Measurements from ENCODE around the gene ARHGAP15. TPM values are rescaled to one million over a fixed set of nuclear protein-coding genes. Genes with fewer than 3 reads are reported as not detected.

Gene ARHGAP15
- polyA plus RNA-seq, 1 donor from 2014 or later: 0.30 TPM

DNA sequence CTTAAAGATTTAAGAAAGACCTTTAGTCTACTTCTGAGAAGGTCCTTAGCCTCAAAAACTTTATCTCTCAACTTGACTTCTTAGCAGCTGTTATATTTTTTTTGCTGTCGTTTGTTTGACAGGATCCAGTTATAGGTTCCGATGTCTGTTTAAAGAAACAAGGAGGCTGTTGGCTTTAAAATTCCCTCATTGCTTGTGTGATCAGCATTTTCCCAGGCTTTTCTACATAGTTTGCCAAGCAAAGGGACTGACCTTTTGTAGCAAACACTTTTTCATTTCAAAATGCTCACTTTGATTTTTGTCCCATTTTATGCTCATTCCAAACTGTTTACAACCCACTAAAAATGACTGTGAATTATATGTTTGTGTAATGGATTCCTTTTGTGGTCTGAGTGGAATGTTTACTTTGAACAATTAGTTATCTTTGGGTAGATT lies 394.9 kb downstream of the ARHGAP15 start:
- Histone ChIP-seq H2AFZ (ENCODE audit: low read depth, low read length) (no peak overlapping the region), H3K4me2 (ENCODE audit: low read length) (no peak overlapping the region)

GRCh38 chr2:143524559-143525401 lies 395.6 kb downstream of the ARHGAP15 start:
- Histone ChIP-seq H3K9me2 (ENCODE audit: insufficient read depth, low read length) (no peaks in the 10 kb centered on the region), H3K4me2 (ENCODE audit: low read length) (no peak overlapping the region), H3K27ac (ENCODE audit: low read length) (no peak overlapping the region), H3K36me3 (ENCODE audit: insufficient read depth, low read length) (no peaks in the 10 kb centered on the region), H3K9me3 (ENCODE audit: low read length) (no peaks in the 10 kb centered on the region), H3K9ac (ENCODE audit: low read length) (no peak overlapping the region), H4K20me1 (ENCODE audit: insufficient read depth) (no peaks in the 10 kb centered on the region), H3F3A (ENCODE audit: insufficient read depth, low read length, poor library complexity, severe bottlenecking) (no peaks in the 10 kb centered on the region), H2AFZ (ENCODE audit: low read depth, low read length) (no peak overlapping the region), H3K79me2 (replicated peaks; ENCODE audit: insufficient read depth, low read length) (no peaks in the 10 kb centered on the region), H3K4me3 (ENCODE audit: low read length) (no peak overlapping the region), H3K27me3 (ENCODE audit: insufficient read depth, low read depth, low read length) (no peaks in the 10 kb centered on the region)
- no peak for TF ChIP-seq MXI1 (conservative IDR thresholded peaks at IDR 0.05; ENCODE audit: poor library complexity, severe bottlenecking)
- TF ChIP-seq CTCF (IDR thresholded peaks at IDR 0.05; ENCODE audit: poor library complexity, severe bottlenecking): no peak
- no peak for TF ChIP-seq SMC3 (conservative IDR thresholded peaks at IDR 0.05; ENCODE audit: poor library complexity)
- TF ChIP-seq RAD21 (conservative IDR thresholded peaks at IDR 0.05): no peak
- TF ChIP-seq POLR2AphosphoS5 (IDR thresholded peaks at IDR 0.05): no peak
- TF ChIP-seq EZH2 (IDR thresholded peaks at IDR 0.05; ENCODE audit: borderline replicate concordance, insufficient read depth, low read length, poor library complexity, severe bottlenecking): no peak
- no peak for TF ChIP-seq EP300 (conservative IDR thresholded peaks at IDR 0.05; ENCODE audit: poor library complexity, severe bottlenecking)
- TF ChIP-seq TAF1 (IDR thresholded peaks at IDR 0.05; ENCODE audit: low read depth): no peak
- TF ChIP-seq, protein P1, sequence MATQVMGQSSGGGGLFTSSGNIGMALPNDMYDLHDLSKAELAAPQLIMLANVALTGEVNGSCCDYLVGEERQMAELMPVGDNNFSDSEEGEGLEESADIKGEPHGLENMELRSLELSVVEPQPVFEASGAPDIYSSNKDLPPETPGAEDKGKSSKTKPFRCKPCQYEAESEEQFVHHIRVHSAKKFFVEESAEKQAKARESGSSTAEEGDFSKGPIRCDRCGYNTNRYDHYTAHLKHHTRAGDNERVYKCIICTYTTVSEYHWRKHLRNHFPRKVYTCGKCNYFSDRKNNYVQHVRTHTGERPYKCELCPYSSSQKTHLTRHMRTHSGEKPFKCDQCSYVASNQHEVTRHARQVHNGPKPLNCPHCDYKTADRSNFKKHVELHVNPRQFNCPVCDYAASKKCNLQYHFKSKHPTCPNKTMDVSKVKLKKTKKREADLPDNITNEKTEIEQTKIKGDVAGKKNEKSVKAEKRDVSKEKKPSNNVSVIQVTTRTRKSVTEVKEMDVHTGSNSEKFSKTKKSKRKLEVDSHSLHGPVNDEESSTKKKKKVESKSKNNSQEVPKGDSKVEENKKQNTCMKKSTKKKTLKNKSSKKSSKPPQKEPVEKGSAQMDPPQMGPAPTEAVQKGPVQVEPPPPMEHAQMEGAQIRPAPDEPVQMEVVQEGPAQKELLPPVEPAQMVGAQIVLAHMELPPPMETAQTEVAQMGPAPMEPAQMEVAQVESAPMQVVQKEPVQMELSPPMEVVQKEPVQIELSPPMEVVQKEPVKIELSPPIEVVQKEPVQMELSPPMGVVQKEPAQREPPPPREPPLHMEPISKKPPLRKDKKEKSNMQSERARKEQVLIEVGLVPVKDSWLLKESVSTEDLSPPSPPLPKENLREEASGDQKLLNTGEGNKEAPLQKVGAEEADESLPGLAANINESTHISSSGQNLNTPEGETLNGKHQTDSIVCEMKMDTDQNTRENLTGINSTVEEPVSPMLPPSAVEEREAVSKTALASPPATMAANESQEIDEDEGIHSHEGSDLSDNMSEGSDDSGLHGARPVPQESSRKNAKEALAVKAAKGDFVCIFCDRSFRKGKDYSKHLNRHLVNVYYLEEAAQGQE (IDR thresholded peaks at IDR 0.05; ENCODE audit: borderline replicate concordance): no peak

More for the DNA sequence above, 394.9 kb downstream of the ARHGAP15 start:
- no peaks in the 10 kb centered on the region for H4K20me1 ChIP-seq (ENCODE audit: insufficient read depth)
- H3K9me3 ChIP-seq (ENCODE audit: low read length): no peaks in the 10 kb centered on the region
- H3F3A ChIP-seq (ENCODE audit: insufficient read depth, low read length, poor library complexity, severe bottlenecking): no peaks in the 10 kb centered on the region
- H3K27me3 ChIP-seq (ENCODE audit: insufficient read depth, low read depth, low read length): no peaks in the 10 kb centered on the region
- no peak overlapping the region for H3K27ac ChIP-seq (ENCODE audit: low read length)
- no peaks in the 10 kb centered on the region for H3K36me3 ChIP-seq (ENCODE audit: insufficient read depth, low read length)
- no peaks in the 10 kb centered on the region for H3K79me2 ChIP-seq (replicated peaks; ENCODE audit: insufficient read depth, low read length)
- no peaks in the 10 kb centered on the region for H3K9me2 ChIP-seq (ENCODE audit: insufficient read depth, low read length)
- TF ChIP-seq SMC3 (conservative IDR thresholded peaks at IDR 0.05; ENCODE audit: poor library complexity): no peak
- no peak for TF ChIP-seq RAD21 (conservative IDR thresholded peaks at IDR 0.05)
- TF ChIP-seq EP300 (conservative IDR thresholded peaks at IDR 0.05; ENCODE audit: poor library complexity, severe bottlenecking): no peak
- no peak for TF ChIP-seq MXI1 (conservative IDR thresholded peaks at IDR 0.05; ENCODE audit: poor library complexity, severe bottlenecking)
- no peak for TF ChIP-seq TAF1 (IDR thresholded peaks at IDR 0.05; ENCODE audit: low read depth)
- TF ChIP-seq CTCF (IDR thresholded peaks at IDR 0.05; ENCODE audit: poor library complexity, severe bottlenecking): no peak
- no peak overlapping the region for H3K4me3 ChIP-seq (ENCODE audit: low read length)
- no peak overlapping the region for H3K9ac ChIP-seq (ENCODE audit: low read length)
